Measurements from ENCODE around the gene TRABD2A. TPM values are rescaled to one million over a fixed set of nuclear protein-coding genes. Genes with fewer than 3 reads are reported as not detected.

TRABD2A gene
- total RNA-seq, 2 experiments from 2014 or later, result 1.6 to 1.9 TPM

GRCh38 chr2:84857566-84857965 is 23.3 kb downstream of the TRABD2A start:
- no peak overlapping the region for H3K27ac ChIP-seq (ENCODE audit: low read depth, low read length, poor library complexity, severe bottlenecking)

GRCh38 chr2:84856787-84857186 is 24.1 kb downstream of the TRABD2A start:
- ChIA-PET POLR2A (interaction anchor here (0.5 to 1.7 kb wide), 2 partner anchors 32 to 75 kb away, joined by 3 read pairs; no protein-coding TSS in a partner anchor), CTCF (ENCODE audit: unreplicated experiment) (interaction anchor here (0.6 kb wide), 1 partner anchor 248 kb away, joined by 3 read pairs; no protein-coding TSS in a partner anchor)
- H4K20me1 ChIP-seq (ENCODE audit: insufficient read depth, low read length), result no peaks in the 10 kb centered on the region
- H3K4me3 ChIP-seq (ENCODE audit: low read depth, low read length, poor library complexity, severe bottlenecking), result no peak overlapping the region
- no TSS peak for BruUV-seq (replicated peaks)
- H2AFZ ChIP-seq (ENCODE audit: low read length), result no peak overlapping the region; the same call in 1 of the 2 replicates
- H3K4me1 ChIP-seq (ENCODE audit: insufficient read depth, low read length, poor library complexity, severe bottlenecking), result no peaks in the 10 kb centered on the region
- H3K9me3 ChIP-seq (ENCODE audit: low read length), result peaks cover 4% of the 10 kb centered on the region; the same call in 1 of the 2 replicates
- peak; percentile 22 for DNase-seq (ENCODE audit: low spot score)
- no peak overlapping the region for H3K27ac ChIP-seq (ENCODE audit: low read depth, low read length, poor library complexity, severe bottlenecking)
- H3K4me2 ChIP-seq (ENCODE audit: low read length), result no peak overlapping the region
- H3K9me2 ChIP-seq (ENCODE audit: insufficient read depth, low read length), result no peaks in the 10 kb centered on the region
- no peaks in the 10 kb centered on the region for H3K79me2 ChIP-seq (ENCODE audit: insufficient read depth, low read depth, low read length)
- no peaks in the 10 kb centered on the region for H3K36me3 ChIP-seq (ENCODE audit: insufficient read depth, low read length)
- no peak for TF ChIP-seq EZH2phosphoT487 (IDR thresholded peaks at IDR 0.05; ENCODE audit: borderline replicate concordance, low read depth, low read length)
- no peak for TF ChIP-seq CTCF (conservative IDR thresholded peaks at IDR 0.05; ENCODE audit: low read length)
- intact Hi-C loops (cut with micrococcal nuclease; ENCODE audit: unreplicated experiment), result no loop called here

More at GRCh38 chr2:84857566-84857965, 23.3 kb downstream of the TRABD2A start:
- no TSS peak for BruUV-seq (replicated peaks)
- POLR2A ChIA-PET, result interaction anchor here (0.9 to 1.7 kb wide), 5 partner anchors 31 to 150 kb away, joined by 3 to 5 read pairs (median 3); no protein-coding TSS in a partner anchor
- intact Hi-C loops (cut with micrococcal nuclease; ENCODE audit: unreplicated experiment), result no loop called here
- Histone ChIP-seq H3K4me1 (ENCODE audit: insufficient read depth, low read length, poor library complexity, severe bottlenecking) (no peaks in the 10 kb centered on the region), H3K4me2 (ENCODE audit: low read length) (no peak overlapping the region), H3K9me2 (ENCODE audit: insufficient read depth, low read length) (no peaks in the 10 kb centered on the region), H3K36me3 (ENCODE audit: insufficient read depth, low read length) (no peaks in the 10 kb centered on the region), H4K20me1 (ENCODE audit: insufficient read depth, low read length) (no peaks in the 10 kb centered on the region), H3K9me3 (ENCODE audit: low read length) (peaks cover 4% of the 10 kb centered on the region; the same call in 1 of the 2 replicates), H3K79me2 (ENCODE audit: insufficient read depth, low read depth, low read length) (no peaks in the 10 kb centered on the region), H2AFZ (ENCODE audit: low read length) (no peak overlapping the region), H3K4me3 (ENCODE audit: low read depth, low read length, poor library complexity, severe bottlenecking) (no peak overlapping the region)
- DNase-seq (ENCODE audit: low spot score), result no peak
- TF ChIP-seq CTCF (conservative IDR thresholded peaks at IDR 0.05; ENCODE audit: low read length) (no peak), EZH2phosphoT487 (IDR thresholded peaks at IDR 0.05; ENCODE audit: borderline replicate concordance, low read depth, low read length) (no peak)
- CTCF ChIA-PET (ENCODE audit: unreplicated experiment), result interaction anchor here (0.6 to 1.1 kb wide), 2 partner anchors 39 to 78 kb away, joined by 3 read pairs; no protein-coding TSS in a partner anchor

- CTCF ChIA-PET (ENCODE audit: unreplicated experiment), result no interaction called here
- Histone ChIP-seq H2AFZ (ENCODE audit: low read length) (no peak overlapping the region), H3K4me3 (ENCODE audit: low read depth, low read length, poor library complexity, severe bottlenecking) (no peak overlapping the region), H3K9me2 (ENCODE audit: insufficient read depth, low read length) (no peaks in the 10 kb centered on the region), H3K4me2 (ENCODE audit: low read length) (no peak overlapping the region), H3K4me1 (ENCODE audit: insufficient read depth, low read length, poor library complexity, severe bottlenecking) (no peaks in the 10 kb centered on the region), H3K79me2 (ENCODE audit: insufficient read depth, low read depth, low read length) (no peaks in the 10 kb centered on the region), H3K27ac (ENCODE audit: low read depth, low read length, poor library complexity, severe bottlenecking) (no peak overlapping the region), H4K20me1 (ENCODE audit: insufficient read depth, low read length) (no peaks in the 10 kb centered on the region), H3K36me3 (ENCODE audit: insufficient read depth, low read length) (no peaks in the 10 kb centered on the region), H3K9me3 (ENCODE audit: low read length) (peaks cover 4% of the 10 kb centered on the region; the same call in 1 of the 2 replicates)
- POLR2A ChIA-PET, result interaction anchor here (0.6 kb wide), 1 partner anchor 152 kb away, joined by 4 read pairs; no protein-coding TSS in a partner anchor
- TF ChIP-seq EZH2phosphoT487 (IDR thresholded peaks at IDR 0.05; ENCODE audit: borderline replicate concordance, low read depth, low read length), result no peak
- no peak for TF ChIP-seq CTCF (conservative IDR thresholded peaks at IDR 0.05; ENCODE audit: low read length)
- BruUV-seq (replicated peaks), result no TSS peak
- intact Hi-C loops (cut with micrococcal nuclease; ENCODE audit: unreplicated experiment), result no loop called here
- no peak for DNase-seq (ENCODE audit: low spot score)
Measured at GRCh38 chr2:84855731-84856130, 25.2 kb downstream of the TRABD2A start.
